Lower lobe of right lung (tissue), 2 donors: Measurements from ENCODE around the gene B3GAT3. TPM values are rescaled to one million over a fixed set of nuclear protein-coding genes. Genes with fewer than 3 reads are reported as not detected.

ENCODE experiments used
- ATAC-seq, 2 donors: fragments of 200-7000 bp; cut with Tn5 transposase; one replicate each; pipeline ENCODE4 v1.9.1; 2020 to 2022; ENCODE audit warnings: mild to moderate bottlenecking in 2 of 2, moderate library complexity in 2 of 2
- DNase-seq: peaks from one replicate; pipeline ENCODE4 v3.0.0-alpha.2; 2020
- H3K27ac ChIP-seq: fragments of 200-600 bp; one replicate; pipeline ENCODE4 v1.8.0; 2022
- H3K27me3 ChIP-seq: fragments of 200-600 bp; one replicate; pipeline ENCODE4 v1.8.0; 2022; ENCODE audit warnings: low read depth
- H3K36me3 ChIP-seq: fragments of 200-600 bp; one replicate; pipeline ENCODE4 v1.8.0; 2022; ENCODE audit warnings: mild to moderate bottlenecking
- H3K4me1 ChIP-seq: fragments of 200-600 bp; one replicate; pipeline ENCODE4 v1.8.0; 2022
- H3K4me3 ChIP-seq: fragments of 200-600 bp; one replicate; pipeline ENCODE4 v1.8.0; 2022; ENCODE audit warnings: mild to moderate bottlenecking
- H3K9me3 ChIP-seq: fragments of 200-600 bp; one replicate; pipeline ENCODE4 v1.8.0; 2022
- intact Hi-C: fragments of 100-400 bp; cut with DNase I; formaldehyde crosslinking; loops from one replicate; pipeline ENCODE4 v1.11.0; 2022
- total RNA-seq: library from RNA; stranded (reverse); fragmentation: NEBNext Ultra II Directional; extraction: Animal tissue kit (Norgen Biotek cat#: 25700); gene quantifications from one replicate; pipeline ENCODE4 v1.2.1, GENCODE V29; 2021
- TF ChIP-seq, protein P1 (sequence below): fragments of 200-600 bp; IDR thresholded peaks from one replicate; pipeline ENCODE4 v1.8.0; 2022; ENCODE audit warnings: antibody characterized with exemption, mild to moderate bottlenecking
- donor health status: DM: no; HTN: yes; CAD: no; lungs with severe emphysema.

Gene B3GAT3
- total RNA-seq, 1 donor from 2014 or later, result 32.6 TPM

DNA sequence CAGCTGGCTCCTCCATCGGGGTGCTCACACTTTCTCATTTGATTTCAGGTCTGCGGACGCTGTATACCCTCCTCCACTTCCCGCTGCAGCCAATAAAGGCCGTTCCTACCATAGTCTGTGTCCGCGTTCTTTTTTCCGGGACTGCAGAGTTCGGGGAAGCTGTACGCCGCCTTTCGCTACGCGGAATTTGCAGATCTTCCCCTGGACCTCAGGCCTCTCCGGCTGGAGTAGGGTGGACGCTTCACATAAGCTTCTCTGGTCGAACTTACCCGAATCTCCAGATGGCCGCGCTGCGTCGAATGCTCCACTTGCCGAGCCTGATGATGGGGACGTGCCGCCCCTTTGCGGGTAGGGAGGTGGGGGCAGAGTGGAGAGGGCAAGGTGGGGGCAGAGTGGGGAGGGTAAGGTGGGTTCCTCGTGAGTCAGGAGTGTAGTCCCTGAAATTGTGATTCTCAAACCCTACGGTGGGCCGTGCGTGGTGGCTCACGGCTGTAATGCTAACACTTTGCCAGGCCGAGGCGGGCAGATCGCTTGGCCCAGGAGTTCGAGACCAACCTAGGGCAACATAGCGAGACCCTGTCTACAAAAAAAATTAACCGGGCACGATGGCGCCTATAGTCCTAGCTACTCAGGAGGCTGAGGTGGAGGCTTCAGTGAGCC lies 43.9 kb upstream of the B3GAT3 start:
- intact Hi-C loops, result no loop called here
- ATAC-seq, result peak; percentile 62 to 63
- Histone ChIP-seq H3K4me1 (peaks cover 49% of the 10 kb centered on the region), H3K27ac (peak overlapping the region; percentile 91), H3K36me3 (peaks cover 32% of the 10 kb centered on the region), H3K4me3 (peak overlapping the region; percentile 92), H3K27me3 (no peaks in the 10 kb centered on the region), H3K9me3 (no peaks in the 10 kb centered on the region)
- peak; percentile 66 for DNase-seq
- TF ChIP-seq, protein P1, sequence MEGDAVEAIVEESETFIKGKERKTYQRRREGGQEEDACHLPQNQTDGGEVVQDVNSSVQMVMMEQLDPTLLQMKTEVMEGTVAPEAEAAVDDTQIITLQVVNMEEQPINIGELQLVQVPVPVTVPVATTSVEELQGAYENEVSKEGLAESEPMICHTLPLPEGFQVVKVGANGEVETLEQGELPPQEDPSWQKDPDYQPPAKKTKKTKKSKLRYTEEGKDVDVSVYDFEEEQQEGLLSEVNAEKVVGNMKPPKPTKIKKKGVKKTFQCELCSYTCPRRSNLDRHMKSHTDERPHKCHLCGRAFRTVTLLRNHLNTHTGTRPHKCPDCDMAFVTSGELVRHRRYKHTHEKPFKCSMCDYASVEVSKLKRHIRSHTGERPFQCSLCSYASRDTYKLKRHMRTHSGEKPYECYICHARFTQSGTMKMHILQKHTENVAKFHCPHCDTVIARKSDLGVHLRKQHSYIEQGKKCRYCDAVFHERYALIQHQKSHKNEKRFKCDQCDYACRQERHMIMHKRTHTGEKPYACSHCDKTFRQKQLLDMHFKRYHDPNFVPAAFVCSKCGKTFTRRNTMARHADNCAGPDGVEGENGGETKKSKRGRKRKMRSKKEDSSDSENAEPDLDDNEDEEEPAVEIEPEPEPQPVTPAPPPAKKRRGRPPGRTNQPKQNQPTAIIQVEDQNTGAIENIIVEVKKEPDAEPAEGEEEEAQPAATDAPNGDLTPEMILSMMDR, result no peak

DNA sequence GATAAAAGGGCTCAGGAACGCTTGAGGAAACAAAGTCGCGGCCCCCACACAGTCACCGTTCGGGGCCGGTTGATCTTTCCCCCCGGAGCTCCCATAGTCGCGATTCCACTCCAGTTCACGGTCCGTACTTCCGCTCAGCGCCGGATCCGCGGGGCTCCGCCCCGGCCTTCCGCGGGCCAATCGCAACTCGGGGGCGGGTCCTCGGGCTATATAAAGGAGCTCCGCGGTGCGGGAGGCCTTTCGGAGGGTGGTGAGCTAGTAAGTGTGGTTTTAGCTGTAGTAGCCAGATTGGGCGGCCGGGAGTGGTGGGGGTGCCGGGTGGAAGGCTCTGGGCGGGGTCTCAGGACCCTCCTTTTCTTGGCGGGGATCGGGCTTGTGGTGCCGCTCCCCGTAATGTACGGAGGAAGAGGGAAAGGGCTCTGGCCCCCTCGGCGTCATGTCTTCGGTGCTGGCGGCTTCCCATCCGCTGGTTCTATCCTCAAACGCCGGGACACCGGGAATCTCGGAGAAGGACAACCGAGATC lies 43.4 kb upstream of the B3GAT3 start, which contains the start of the genes C11orf98 and CSKMT:
C11orf98 (minus strand) TSS at position 136 of the 524 bp plus-strand sequence; CDS start at position 95, 41 bp downstream.
CSKMT (plus strand) TSS at position 238 of the 524 bp plus-strand sequence. CDS start 568 bp downstream, outside the sequence.
- Histone ChIP-seq H3K27ac (peak within 1 kb of the TSS; percentile 91), H3K27me3 (no peaks in the 10 kb centered on the region), H3K36me3 (peaks cover 32% of the 10 kb centered on the region), H3K4me1 (peaks cover 43% of the 10 kb centered on the region), H3K9me3 (no peaks in the 10 kb centered on the region), H3K4me3 (peak within 1 kb of the TSS; percentile 92)
- peak; percentile 95 for DNase-seq
- intact Hi-C loops, result no loop called here
- TF ChIP-seq, protein P1, result no peak
- ATAC-seq, result peak; percentile 99

DNA sequence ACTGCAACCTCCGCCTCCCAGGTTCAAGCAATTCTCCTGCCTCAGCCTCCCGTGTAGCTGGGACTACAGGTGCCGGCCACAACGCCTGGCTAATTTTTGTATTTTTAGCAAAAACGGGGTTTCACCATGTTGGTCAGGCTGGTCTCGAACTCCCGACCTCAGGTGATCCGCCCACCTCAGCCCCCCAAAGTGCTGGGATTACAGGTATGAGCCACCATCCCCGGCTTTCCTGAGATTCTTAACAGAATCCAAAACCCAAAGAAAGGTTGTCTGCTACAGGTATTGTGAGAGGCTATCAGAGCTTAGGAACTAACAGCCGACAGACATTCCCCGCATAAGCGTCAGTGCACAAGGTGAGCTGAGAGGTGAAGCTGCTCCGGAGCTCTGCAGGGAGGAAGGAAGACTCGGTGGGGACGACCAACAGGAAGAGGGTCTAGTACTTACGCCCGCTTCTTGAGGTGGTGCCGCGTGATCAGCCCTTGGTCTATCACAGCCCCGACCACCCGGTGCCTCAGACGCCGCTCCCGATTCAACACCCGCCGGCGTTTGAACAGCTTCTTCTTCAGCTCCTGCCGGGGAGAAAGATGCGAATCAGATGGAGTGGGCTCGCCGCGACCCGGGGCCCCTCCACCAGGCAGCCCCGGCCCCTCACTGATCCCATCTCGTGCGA lies 42.8 kb upstream of the B3GAT3 start:
- no peaks in the 10 kb centered on the region for H3K9me3 ChIP-seq
- intact Hi-C loops, result no loop called here
- peaks cover 32% of the 10 kb centered on the region for H3K36me3 ChIP-seq
- H3K27me3 ChIP-seq, result no peaks in the 10 kb centered on the region
- DNase-seq (peak; percentile 67), ATAC-seq (peak; percentile 67 to 72)
- H3K4me3 ChIP-seq, result peak overlapping the region; percentile 92
- TF ChIP-seq, protein P1, result no peak
- peak overlapping the region; percentile 91 for H3K27ac ChIP-seq
- peaks cover 39% of the 10 kb centered on the region for H3K4me1 ChIP-seq

DNA sequence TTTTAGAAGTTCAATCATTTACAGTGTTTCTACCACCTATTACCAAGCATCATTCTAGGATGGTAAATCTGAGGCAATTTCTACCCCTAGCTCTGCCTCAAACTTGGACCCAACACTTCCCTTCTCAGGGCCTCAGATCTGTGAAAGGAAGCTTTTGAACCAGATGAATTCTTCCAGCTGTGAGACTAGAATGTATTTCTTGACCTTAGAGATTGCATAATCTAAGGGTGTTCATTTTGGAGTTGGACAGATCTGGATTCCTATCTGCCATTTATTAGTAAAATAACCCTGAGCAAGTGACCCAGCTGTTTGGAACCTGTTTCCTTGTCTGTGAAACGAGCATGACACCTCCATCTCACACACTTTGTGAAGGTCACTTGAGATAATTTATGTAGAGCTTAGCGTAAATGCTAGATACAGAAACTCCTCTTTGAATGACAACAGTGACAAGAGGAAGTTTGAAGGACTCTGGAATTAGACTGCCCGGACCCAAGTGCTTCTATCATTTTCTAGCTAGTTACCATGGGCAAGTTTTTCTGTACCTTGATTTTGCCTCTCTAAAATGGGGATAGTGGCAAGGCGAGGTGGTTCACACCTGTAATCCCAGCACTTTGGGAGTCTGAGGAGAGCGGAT lies 35.1 kb upstream of the B3GAT3 start:
- DNase-seq (no peak), ATAC-seq (no peak)
- Histone ChIP-seq H3K4me1 (peaks cover 8% of the 10 kb centered on the region), H3K27me3 (no peaks in the 10 kb centered on the region), H3K27ac (no peak overlapping the region), H3K36me3 (peaks cover 4% of the 10 kb centered on the region), H3K4me3 (no peak overlapping the region), H3K9me3 (no peaks in the 10 kb centered on the region)
- TF ChIP-seq, protein P1, result no peak
- intact Hi-C loops, result no loop called here

DNA sequence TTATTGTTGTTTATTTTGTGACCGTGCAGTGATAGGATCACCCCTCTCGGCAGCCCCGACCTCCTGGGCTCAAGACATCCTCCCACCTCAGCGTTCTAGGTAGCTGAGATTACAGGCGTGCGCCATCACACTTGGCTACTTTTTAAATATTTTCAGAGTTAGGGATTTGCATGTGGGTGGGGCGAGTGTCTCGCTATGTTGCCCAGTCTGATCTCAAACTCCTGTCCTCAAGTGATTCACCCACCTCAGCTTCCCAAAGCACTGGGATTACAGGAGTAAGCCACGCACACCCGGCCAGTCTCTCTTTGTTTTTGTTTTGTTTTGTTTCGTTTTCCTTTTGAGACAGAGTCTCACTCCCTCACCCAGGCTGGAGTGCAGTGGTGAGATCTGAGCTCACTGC lies 32.5 kb upstream of the B3GAT3 start:
- H3K27me3 ChIP-seq, result no peaks in the 10 kb centered on the region
- no peak overlapping the region for H3K4me3 ChIP-seq
- peaks cover 6% of the 10 kb centered on the region for H3K36me3 ChIP-seq
- ATAC-seq (no peak), DNase-seq (no peak)
- intact Hi-C loops, result no loop called here
- H3K4me1 ChIP-seq, result peaks cover 21% of the 10 kb centered on the region
- TF ChIP-seq, protein P1, result no peak
- H3K27ac ChIP-seq, result no peak overlapping the region
- H3K9me3 ChIP-seq, result no peaks in the 10 kb centered on the region
